SK-N-SH (cell line): Measurements from ENCODE around the gene ZXDC.

ENCODE experiments used
- CHD2 ChIP-seq: fragments of 150-350 bp; IDR thresholded peaks from 2 replicates; pipeline ENCODE4 v1.6.1; 2018; ENCODE audit warnings: low read length; ENCODE audit not compliant: partially characterized antibody
- EZH2phosphoT487 ChIP-seq: fragments of 200-600 bp; sonication (generic); IDR thresholded peaks from 2 replicates; pipeline ENCODE4 v1.6.1; 2017; ENCODE audit warnings: low read depth, mixed run types, mild to moderate bottlenecking, antibody characterized with exemption, moderate library complexity, borderline replicate concordance
- FOXJ3 ChIP-seq: sonication (generic); formaldehyde crosslinking; IDR thresholded peaks from 2 replicates; pipeline ENCODE4 v1.5.1; 2020; ENCODE audit warnings: mild to moderate bottlenecking, missing genetic modification reagents
- GABPA ChIP-seq: IDR thresholded peaks from 2 replicates; pipeline ENCODE4 v1.4.0; 2012; ENCODE audit warnings: low read depth, mild to moderate bottlenecking
- GATA2 ChIP-seq: sonication (generic); formaldehyde crosslinking; IDR thresholded peaks from 2 replicates; pipeline ENCODE4 v1.5.0; 2020; ENCODE audit warnings: mild to moderate bottlenecking, missing genetic modification reagents
- MAX ChIP-seq: IDR thresholded peaks from 2 replicates; pipeline ENCODE4 v1.4.0; 2012; ENCODE audit warnings: low read depth
- NFIC ChIP-seq: IDR thresholded peaks from 2 replicates; pipeline ENCODE4 v1.4.0; 2012; ENCODE audit warnings: borderline replicate concordance
- POLR2AphosphoS5 ChIP-seq: IDR thresholded peaks from 2 replicates; pipeline ENCODE4 v1.6.1; 2012; ENCODE audit warnings: low read depth, low read length
- REST ChIP-seq: IDR thresholded peaks from 2 replicates; pipeline ENCODE4 v1.6.1; 2012; ENCODE audit warnings: mild to moderate bottlenecking, low read depth, low read length, moderate library complexity
- TEAD4 ChIP-seq: IDR thresholded peaks from 2 replicates; pipeline ENCODE4 v1.4.0; 2012; ENCODE audit warnings: mild to moderate bottlenecking, borderline replicate concordance; ENCODE audit not compliant: insufficient read depth
- TF ChIP-seq, protein P1 (sequence below): fragments of 150-350 bp; IDR thresholded peaks from 2 replicates; pipeline ENCODE4 v1.6.1; 2016; ENCODE audit warnings: mild to moderate bottlenecking, low read depth, low read length
- TF ChIP-seq, protein P2 (sequence below): fragments of 200-600 bp; sonication (generic); IDR thresholded peaks from 2 replicates; pipeline ENCODE4 v1.6.1; 2017; ENCODE audit warnings: antibody characterized with exemption, mild to moderate bottlenecking, moderate library complexity

DNA sequence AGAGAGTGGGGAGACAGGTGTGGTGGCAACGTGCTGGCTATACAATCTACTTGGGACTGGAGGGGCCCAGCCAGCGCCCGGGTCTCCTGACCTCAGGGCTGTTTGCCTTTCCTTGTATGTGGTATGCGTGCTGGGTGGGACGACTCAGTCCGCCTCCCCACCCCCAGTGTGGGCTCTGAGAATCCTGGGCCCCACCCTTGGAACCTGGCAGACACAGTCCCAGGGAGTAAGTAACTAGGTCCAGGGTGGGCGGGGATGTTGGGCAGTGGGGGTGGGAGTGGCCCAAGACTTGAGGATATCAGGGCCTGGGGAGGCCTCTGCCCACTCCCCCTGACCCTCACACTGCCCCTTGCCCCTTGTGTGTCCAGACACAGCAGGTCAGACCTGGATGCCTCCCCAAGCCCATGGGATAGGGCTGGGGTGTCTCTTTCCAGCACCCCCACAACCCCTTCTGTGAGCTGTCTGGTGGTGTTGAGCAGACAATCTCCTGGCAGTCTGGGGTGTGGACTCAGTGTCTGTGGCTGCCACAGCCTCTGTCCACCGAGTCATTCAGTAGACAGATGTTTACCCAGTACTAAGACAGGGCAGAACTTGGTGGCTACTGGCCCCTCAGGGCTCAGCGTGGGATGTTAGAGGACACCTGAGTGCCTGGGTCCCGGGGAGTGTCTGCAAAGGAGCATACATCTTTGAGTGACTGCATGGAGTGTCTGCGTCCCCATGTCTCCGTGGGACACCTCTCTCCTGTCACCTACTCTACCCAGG is 49.6 kb upstream of the ZXDC start:
- TF ChIP-seq, protein P1, sequence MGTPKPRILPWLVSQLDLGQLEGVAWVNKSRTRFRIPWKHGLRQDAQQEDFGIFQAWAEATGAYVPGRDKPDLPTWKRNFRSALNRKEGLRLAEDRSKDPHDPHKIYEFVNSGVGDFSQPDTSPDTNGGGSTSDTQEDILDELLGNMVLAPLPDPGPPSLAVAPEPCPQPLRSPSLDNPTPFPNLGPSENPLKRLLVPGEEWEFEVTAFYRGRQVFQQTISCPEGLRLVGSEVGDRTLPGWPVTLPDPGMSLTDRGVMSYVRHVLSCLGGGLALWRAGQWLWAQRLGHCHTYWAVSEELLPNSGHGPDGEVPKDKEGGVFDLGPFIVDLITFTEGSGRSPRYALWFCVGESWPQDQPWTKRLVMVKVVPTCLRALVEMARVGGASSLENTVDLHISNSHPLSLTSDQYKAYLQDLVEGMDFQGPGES: no peak
- TF ChIP-seq MAX: no peak
- TF ChIP-seq TEAD4: no peak
- no peak for TF ChIP-seq POLR2AphosphoS5
- TF ChIP-seq EZH2phosphoT487: no peak
- no peak for TF ChIP-seq REST
- TF ChIP-seq GATA2 (CRISPR knock-in tag): no peak
- no peak for TF ChIP-seq FOXJ3 (CRISPR knock-in tag)
- TF ChIP-seq NFIC: no peak
- TF ChIP-seq, protein P2, sequence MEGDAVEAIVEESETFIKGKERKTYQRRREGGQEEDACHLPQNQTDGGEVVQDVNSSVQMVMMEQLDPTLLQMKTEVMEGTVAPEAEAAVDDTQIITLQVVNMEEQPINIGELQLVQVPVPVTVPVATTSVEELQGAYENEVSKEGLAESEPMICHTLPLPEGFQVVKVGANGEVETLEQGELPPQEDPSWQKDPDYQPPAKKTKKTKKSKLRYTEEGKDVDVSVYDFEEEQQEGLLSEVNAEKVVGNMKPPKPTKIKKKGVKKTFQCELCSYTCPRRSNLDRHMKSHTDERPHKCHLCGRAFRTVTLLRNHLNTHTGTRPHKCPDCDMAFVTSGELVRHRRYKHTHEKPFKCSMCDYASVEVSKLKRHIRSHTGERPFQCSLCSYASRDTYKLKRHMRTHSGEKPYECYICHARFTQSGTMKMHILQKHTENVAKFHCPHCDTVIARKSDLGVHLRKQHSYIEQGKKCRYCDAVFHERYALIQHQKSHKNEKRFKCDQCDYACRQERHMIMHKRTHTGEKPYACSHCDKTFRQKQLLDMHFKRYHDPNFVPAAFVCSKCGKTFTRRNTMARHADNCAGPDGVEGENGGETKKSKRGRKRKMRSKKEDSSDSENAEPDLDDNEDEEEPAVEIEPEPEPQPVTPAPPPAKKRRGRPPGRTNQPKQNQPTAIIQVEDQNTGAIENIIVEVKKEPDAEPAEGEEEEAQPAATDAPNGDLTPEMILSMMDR: no peak
- TF ChIP-seq CHD2: no peak
- no peak for TF ChIP-seq GABPA
